Brain pericyte (primary cell): ENCODE data around the gene IBA57.

Experiments used
- DNase-seq: peaks from one replicate; pipeline ENCODE4 v3.0.0-alpha.2; 2012; ENCODE audit warnings: low read depth, low spot score

IBA57 gene

DNA sequence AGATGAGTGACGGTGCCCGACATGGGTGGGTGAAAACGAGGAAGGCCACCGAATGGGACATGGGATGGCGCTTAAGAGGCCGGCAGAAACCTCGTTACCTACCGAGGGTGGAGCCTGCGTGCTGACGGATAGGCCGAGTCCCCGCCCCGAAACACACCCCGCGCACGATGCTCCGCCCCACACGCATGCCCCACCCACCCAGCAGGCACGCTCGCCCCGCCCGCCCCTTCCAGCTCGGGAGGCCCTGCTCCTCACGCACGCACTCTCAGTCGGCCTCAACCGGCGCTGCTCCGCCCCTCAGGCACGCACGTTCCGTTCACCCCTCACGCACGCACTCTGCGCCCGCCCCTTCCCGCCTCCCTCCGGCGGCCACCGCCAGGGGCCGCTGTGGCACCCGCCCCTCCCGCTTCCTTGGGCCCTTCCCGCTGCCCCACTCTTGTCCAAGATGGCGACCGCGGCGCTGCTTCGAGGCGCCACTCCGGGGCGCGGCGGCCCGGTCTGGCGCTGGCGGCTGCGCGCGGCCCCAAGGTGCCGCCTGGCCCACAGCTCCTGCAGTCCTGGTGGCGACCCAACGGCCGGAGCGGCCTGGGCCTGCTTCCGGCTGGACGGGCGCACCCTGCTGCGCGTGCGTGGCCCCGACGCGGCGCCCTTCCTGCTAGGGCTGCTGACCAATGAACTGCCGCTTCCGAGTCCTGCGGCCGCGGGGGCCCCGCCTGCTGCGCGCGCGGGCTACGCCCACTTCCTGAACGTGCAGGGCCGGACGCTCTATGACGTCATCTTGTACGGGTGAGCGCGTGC lies at the start of gene IBA57:
Gene IBA57, plus strand, starts transcription at position 433 of the 798 bp plus-strand sequence. Its CDS starts 13 bp downstream, at position 446.
- peak; percentile 98 for DNase-seq

GRCh38 chr1:228117335-228117734 lies 48.3 kb upstream of the IBA57 start:
- DNase-seq, result no peak

DNA sequence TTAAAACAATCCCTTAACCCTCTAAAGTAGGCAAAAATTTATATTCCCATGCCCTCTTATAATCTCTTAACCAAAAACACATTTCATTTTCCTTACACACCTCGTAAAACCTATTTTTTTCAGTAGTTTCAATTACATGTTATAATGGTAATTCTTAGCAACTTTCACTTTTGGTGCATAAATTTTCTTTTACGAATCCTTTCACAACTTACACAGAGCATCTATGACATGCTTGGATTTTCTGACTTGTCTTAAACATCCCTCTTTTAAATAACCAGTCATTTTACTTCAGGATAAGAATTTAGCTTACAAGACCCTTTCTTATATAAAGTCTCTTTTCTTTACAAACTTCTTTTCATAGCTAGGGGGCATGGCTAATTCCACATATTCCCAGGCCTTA lies 47.6 kb upstream of the IBA57 start:
- no peak for DNase-seq

DNA sequence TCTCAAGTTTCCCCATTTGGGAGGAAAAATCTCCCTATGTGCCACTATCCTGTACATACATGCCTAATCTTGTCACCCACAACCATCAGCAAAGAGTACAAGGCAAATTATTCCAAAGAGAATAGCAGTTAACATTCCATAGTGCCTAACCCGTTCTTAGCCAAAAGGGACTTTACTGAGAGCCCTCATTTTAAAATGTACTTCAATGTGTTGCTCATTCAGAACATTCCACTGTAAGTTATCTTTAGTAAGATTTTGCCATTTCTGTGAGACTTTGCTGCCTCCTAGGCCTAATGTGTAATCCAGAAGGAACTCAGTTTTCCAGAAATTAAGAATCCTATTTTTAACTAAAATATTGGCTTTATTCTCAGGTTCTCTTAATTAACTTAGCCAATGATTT lies 45.3 kb upstream of the IBA57 start:
- DNase-seq, result no peak

DNA sequence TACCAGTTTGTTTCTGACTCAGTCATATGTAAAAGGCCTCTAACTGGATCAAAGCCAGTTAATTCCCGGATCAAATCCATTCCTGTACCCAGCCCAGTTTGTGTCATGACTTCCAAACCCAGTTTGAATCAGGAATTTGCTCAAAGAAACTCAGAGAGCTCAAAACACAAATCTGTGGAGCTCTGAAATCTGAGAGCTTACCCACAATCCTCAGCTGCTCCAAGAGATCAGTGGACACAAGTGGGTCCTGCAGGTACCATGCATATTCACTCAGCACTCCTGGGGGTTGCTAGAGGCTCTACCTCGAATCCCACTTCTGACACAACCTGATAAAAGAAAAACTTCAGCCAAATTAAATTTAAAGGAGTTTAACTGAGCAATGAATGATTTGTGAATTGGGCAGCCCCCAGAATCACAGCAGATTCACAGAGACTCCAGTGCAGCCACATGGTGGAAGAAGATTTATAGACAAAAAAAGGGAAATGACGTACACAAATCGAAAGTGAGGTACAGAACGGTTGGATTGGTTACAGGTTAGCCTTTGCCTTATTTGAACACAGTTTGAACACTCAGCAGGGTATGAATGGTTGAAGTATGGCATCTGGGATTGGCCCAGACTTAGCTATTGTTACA lies 44.6 kb upstream of the IBA57 start:
- DNase-seq, result no peak

DNA sequence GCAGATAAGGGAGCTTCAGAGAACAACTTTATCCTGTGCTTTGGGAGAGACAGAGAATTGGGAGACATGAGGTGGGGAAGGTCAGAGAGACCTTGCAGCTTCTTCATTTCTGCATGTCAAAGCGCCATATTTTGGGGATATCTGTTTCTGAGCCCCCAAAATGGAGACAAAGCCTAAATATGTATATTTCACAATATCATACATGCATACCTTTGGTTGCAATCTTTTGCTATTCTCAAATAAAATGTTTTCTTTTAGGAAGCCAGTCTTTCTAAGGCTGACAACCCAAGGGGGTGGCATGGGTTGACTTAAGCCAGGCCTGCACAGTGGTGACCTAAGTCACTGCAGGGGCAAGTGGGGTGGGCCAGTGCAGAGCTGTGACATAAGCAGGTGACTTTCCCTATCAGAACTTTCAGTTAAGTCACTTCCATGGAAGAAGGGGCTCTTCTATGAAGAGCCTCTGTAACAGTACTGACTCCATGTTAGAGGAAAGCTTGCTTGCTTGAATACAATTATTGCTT lies 42.6 kb upstream of the IBA57 start:
- no peak for DNase-seq

DNA sequence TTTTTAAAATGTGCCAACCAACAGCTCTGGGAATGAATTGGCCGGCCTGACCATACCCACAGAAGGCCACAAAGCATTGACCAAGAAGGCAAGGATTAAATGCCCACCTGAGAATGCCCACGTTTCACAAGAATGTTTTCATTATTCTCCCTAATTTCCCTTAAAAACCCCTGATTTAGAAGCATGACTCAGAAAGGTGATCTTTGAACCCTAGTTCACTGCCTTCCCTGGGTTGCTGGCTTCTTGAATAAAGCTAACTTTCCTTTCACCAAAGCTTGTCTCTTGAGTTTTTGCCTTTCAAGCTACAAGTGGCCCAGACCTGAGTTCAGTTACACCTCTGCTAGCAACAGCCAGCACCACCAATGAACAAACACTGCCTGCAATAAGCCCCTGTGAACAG lies 42.1 kb upstream of the IBA57 start:
- no peak for DNase-seq

GRCh38 chr1:228125185-228125584 lies 40.4 kb upstream of the IBA57 start:
- no peak for DNase-seq

- no peak for DNase-seq
Observed at GRCh38 chr1:228131766-228132165, 33.8 kb upstream of the IBA57 start.

DNA sequence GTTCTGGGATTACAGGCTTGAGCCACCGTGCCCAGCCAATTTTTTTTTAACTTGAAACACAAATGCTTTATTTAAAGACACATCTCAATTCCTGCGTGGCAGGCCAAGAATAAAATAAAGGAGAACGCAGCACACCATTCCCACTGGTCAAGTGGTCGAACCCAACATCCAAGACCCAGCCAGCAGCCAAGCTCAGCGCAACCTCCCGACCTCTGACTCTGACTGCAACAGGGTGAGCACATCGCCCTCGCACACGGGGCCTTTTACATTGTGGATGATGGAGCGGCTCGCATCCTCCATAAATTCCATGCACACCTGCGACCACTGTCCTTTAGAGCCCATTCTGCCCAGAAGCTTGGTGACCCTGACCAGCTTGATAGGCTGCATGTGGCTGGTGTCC lies 31.0 kb upstream of the IBA57 start:
- no peak for DNase-seq

DNA sequence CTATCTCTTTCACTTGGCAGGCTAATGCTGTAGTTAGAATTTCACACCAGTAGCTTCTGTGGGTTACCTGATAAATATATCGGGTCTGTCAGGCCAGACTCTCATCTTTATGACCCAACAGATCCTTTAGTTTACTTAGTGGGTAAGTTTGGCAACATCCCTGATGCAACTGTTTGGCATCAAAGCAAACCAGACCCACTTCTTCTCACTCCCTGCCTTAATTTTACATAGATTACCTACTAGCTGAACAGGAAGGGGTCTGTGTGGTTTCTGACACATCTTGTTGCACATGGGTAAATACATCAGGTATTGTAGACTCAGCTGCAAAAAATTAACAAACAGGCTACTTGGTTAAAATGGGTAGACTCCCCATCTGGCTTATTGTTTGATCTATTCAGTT lies 28.7 kb upstream of the IBA57 start:
- DNase-seq, result no peak

DNA sequence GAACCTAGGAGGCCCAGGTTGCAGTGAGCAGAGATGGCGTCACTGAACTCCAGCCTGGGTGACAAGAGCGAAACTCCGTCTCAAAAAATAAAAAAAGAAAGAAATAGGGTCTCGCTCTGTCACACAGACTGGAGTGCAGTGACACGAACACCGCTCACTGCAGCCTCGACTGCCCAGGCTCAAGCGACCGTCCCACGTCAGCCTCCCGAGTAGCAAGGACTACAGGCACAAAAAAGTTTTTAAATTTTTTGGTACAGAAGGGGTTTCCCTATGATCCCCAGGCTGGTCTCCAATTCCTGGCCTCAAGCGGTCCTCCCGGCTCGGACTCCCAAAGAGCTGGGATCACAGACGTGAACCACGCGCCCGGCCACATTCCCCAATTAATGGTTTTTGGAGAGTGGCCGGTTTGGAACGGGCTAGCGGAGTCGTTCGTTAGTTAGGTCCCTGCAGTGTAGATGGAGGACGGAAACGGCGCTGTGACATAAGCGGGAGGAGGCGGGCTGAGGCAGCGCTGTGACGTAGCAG lies 26.1 kb upstream of the IBA57 start:
- no peak for DNase-seq

DNA sequence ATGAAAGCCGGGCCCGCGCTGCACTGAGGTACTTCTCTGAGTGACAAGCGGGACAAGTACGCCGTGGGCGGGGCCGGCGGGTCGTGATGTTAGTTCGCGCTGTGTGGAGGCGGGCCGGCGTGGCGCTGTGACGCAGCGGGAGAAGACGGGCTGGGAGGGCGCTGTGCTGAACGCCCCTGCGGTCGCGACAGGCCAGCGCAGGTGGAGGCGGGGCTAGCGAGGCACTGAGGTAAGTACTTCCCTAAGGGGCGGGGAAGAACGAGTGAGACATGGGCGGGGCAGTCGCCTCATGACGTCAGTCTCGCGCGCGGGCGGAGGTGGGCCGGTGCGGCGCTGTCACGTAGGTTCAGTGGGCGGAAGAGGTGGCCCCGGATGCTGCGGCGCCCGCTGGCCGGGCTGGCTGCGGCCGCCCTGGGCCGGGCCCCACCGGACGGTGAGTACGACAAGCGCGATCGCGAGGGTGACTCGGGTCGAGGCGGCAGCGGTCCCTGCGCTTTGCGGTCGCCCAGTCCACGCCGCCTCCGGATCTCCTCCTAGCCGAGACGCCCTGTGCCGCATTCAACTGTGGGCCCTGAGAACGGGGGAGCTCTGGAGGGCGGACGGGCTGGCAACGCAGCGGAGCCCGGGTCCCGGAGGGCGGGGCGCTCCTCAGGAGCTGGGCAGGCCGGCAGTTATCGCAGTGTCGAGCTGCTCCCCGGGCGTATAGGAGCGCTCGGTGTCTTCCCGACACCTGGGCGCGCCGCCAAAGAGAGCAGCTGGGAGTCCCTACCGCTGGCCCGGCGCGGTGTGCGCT lies 25.5 kb upstream of the IBA57 start, which contains the start of gene GUK1:
Gene GUK1, plus strand, starts transcription at position 349 of the 793 bp plus-strand sequence. Its CDS starts 24 bp downstream, at position 373.
- DNase-seq, result peak; percentile 99

DNA sequence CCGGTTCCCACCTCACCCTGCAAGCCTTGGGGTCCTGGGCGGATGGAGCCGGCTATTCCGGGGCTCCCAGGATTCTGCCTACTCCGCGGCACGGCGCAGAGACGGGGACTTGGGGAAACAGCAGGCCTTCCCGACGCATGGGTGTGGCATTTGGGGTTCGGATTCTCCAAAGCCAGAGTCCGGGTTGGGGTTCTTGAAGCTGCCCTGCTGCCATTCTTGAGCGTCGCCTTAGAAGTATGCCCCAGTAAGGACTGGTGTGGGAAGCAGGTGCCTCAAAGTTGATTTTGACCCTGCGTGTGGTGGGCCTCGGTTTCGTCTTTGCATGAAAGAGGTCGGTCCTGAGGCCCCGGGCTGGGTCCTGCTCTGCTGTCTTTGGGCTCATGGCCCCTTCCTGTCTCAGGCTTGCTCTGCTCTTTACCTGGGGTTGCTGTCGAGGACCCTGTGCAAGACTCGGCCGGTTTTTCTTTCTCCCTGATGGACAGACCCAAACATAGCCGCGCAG lies 24.8 kb upstream of the IBA57 start:
- no peak for DNase-seq

DNA sequence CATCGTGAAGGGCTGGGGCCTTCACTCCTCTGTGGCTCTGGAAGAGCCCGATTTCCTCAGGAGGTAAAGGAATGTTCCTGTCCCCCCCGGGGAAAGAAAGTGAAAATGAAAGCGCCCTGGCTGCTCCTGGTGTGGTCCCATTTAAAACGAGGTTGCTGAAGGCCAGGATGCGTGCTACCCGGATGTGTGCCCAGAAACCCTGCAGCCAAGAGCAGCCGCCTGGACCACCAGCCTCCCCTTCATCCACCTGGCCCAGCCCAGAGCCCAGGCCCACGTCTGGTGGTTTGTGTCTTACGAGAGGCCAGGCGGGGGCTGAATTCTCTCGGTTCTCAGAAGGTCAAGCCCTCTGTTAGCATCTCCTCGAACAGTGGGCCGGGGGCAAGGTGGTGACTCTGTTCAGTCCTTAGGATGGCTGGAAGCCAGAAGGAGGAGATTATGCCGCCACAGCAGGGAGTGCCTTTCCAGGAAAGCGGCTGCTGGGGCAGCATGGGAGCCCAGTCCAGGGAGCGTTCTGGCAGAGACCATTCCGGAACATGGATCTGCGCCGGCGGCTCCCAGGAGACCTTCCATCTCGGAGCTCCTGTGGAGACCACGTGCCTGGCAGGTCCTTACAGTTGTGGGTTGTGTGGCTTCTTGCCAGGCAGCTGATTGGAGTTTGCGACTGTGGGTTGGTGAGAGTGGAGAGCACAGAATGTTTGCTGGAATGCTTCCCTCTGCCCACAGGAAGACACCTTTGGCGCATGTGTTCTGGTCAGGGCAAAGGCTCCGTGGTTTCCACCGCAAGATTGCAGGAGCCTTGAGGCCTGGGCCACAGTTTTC lies 24.2 kb upstream of the IBA57 start:
- no peak for DNase-seq

GRCh38 chr1:228142155-228142691 lies 23.4 kb upstream of the IBA57 start:
- DNase-seq, result no peak

- no peak for DNase-seq
Observed at GRCh38 chr1:228142701-228143136, 22.9 kb upstream of the IBA57 start.

GRCh38 chr1:228143480-228144192 lies 22.0 kb upstream of the IBA57 start:
- no peak for DNase-seq

DNA sequence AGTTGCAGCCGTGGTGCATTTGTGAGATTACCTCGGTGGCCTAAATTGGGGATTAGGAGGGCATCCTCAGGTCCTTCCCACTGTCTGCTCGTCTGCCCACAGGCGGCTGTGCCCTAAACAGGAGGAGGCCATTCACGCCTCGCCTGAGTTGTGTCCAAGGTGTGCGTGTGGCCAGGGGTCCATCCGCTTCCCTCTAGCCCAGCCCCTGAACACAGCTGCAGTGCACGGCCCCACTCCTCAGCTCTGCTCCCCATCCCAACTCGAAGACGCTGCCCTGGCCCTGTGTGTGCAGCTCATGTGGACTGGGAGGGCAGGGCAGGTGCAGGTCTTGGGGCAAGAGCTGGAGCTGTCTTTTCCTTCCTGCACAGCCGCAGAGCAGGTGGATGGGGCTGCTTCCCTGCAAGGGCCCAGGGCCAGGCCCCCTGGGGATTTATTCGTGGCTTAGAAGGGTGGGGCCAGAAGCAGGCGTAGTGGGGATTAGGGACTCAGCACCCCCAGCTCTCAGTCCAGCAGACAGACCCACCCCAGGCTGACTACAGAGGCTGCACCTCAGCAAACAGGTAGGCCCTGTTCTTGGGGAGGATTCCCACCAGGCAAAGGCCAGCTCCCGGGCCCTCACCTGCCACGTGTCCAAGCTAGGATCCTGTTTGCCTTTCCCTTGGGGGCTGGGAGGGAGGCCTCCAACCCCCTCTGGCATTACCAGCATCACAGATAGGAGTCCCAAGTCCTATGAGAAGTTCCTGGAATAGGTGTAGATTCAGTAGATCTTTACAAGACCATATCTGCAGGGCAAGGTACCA lies 21.2 kb upstream of the IBA57 start:
- no peak for DNase-seq
